OCI-LY3 (cell line): ENCODE data around the gene UBE2G2.

Source experiments
- H2AFZ ChIP-seq: fragments of 200-600, 300-600 bp; shearing (Covaris generic); 2 replicates; pipeline ENCODE4 v1.6.0; 2014; ENCODE audit warnings: antibody characterized with exemption, low read depth, low read length
- H3K27ac ChIP-seq: fragments of 200-600, 300-600 bp; sonication (generic); 2 replicates; pipeline ENCODE4 v1.5.1; 2014; ENCODE audit warnings: mild to moderate bottlenecking, low read length, moderate library complexity, mixed read lengths
- H3K27me3 ChIP-seq: fragments of 200-600, 300-600 bp; sonication (generic); 2 replicates; pipeline ENCODE4 v1.6.1; 2014; ENCODE audit warnings: low read depth, low read length, mixed read lengths
- H3K36me3 ChIP-seq: fragments of 200-600, 300-600 bp; sonication (generic); replicated peaks from 2 replicates; pipeline ENCODE3; 2014; ENCODE audit warnings: low read depth, low read length, mixed read lengths
- H3K4me1 ChIP-seq: fragments of 300-600, 200-600 bp; sonication (generic); 2 replicates; pipeline ENCODE4 v1.6.1; 2014; ENCODE audit warnings: low read length, mixed read lengths
- H3K4me2 ChIP-seq: fragments of 200-600, 300-600 bp; sonication (generic); 2 replicates; pipeline ENCODE4 v1.6.1; 2014; ENCODE audit warnings: low read length, mixed read lengths
- H3K4me3 ChIP-seq: fragments of 300-600, 200-600 bp; sonication (generic); 2 replicates; pipeline ENCODE4 v1.5.1; 2014; ENCODE audit warnings: antibody characterized with exemption, mild to moderate bottlenecking, low read length, moderate library complexity
- H3K79me2 ChIP-seq: fragments of 300-600, 200-600 bp; shearing (Covaris generic); 2 replicates; pipeline ENCODE4 v1.6.1; 2014; ENCODE audit warnings: mild to moderate bottlenecking, low read length, mixed read lengths
- H3K9ac ChIP-seq: fragments of 300-600, 200-600 bp; shearing (Covaris generic); 2 replicates; pipeline ENCODE4 v1.6.0; 2014; ENCODE audit warnings: mild to moderate bottlenecking, low read length, moderate library complexity
- H3K9me3 ChIP-seq: fragments of 200-600, 300-600 bp; shearing (Covaris generic); 2 replicates; pipeline ENCODE4 v1.6.1; 2014; ENCODE audit warnings: low read length, mixed read lengths; ENCODE audit not compliant: insufficient read depth
- H4K20me1 ChIP-seq: fragments of 200-600, 300-600 bp; sonication (generic); 2 replicates; pipeline ENCODE4 v1.6.1; 2016; ENCODE audit warnings: low read length, mixed read lengths; ENCODE audit not compliant: insufficient read depth
- EZH2phosphoT487 ChIP-seq: fragments of 200-600 bp; shearing (Covaris generic); IDR thresholded peaks from 2 replicates; pipeline ENCODE4 v1.6.1; 2018; ENCODE audit warnings: antibody characterized with exemption, mixed run types, low read depth
- TF ChIP-seq, protein P1 (sequence below): fragments of 200-600, 300-600 bp; sonication (generic); IDR thresholded peaks from 2 replicates; pipeline ENCODE4 v1.5.1; 2014; ENCODE audit warnings: antibody characterized with exemption, low read length, low read depth

Gene UBE2G2

DNA sequence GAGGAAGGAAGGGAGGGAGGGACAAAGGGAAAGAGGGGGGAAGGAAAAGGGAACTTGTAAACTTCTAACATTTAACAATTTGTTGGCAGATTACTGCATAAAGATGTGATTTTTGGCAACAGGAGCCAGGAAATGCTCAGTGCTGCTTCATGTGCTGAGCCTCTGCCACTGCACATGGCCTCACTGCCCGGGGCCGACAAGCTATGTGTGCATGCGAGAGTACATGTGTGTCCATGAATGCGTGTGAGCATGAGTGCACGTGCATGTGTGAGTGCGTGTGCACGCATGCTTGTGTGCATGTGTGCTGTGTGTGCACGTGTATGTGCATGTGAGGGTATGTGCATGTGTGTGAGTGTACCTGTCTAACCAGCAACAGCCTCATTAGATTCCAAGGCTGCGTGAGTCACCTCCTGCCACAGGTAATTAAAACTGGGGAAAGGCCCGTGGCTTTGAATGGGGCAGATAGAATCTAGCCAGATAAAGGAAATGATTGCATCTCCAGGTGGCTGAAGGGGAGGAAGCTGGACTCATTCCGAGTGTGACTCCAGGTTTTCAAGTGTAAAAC is 48.9 kb downstream of the UBE2G2 start:
- Histone ChIP-seq H2AFZ (no peak overlapping the region), H3K27ac (no peak overlapping the region), H3K4me1 (no peaks in the 10 kb centered on the region), H4K20me1 (no peaks in the 10 kb centered on the region), H3K9ac (no peak overlapping the region), H3K79me2 (no peaks in the 10 kb centered on the region), H3K36me3 (no peaks in the 10 kb centered on the region), H3K9me3 (no peaks in the 10 kb centered on the region), H3K4me3 (no peak overlapping the region), H3K4me2 (no peak overlapping the region), H3K27me3 (no peaks in the 10 kb centered on the region)
- TF ChIP-seq, protein P1, sequence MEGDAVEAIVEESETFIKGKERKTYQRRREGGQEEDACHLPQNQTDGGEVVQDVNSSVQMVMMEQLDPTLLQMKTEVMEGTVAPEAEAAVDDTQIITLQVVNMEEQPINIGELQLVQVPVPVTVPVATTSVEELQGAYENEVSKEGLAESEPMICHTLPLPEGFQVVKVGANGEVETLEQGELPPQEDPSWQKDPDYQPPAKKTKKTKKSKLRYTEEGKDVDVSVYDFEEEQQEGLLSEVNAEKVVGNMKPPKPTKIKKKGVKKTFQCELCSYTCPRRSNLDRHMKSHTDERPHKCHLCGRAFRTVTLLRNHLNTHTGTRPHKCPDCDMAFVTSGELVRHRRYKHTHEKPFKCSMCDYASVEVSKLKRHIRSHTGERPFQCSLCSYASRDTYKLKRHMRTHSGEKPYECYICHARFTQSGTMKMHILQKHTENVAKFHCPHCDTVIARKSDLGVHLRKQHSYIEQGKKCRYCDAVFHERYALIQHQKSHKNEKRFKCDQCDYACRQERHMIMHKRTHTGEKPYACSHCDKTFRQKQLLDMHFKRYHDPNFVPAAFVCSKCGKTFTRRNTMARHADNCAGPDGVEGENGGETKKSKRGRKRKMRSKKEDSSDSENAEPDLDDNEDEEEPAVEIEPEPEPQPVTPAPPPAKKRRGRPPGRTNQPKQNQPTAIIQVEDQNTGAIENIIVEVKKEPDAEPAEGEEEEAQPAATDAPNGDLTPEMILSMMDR, result no peak
- no peak for TF ChIP-seq EZH2phosphoT487

DNA sequence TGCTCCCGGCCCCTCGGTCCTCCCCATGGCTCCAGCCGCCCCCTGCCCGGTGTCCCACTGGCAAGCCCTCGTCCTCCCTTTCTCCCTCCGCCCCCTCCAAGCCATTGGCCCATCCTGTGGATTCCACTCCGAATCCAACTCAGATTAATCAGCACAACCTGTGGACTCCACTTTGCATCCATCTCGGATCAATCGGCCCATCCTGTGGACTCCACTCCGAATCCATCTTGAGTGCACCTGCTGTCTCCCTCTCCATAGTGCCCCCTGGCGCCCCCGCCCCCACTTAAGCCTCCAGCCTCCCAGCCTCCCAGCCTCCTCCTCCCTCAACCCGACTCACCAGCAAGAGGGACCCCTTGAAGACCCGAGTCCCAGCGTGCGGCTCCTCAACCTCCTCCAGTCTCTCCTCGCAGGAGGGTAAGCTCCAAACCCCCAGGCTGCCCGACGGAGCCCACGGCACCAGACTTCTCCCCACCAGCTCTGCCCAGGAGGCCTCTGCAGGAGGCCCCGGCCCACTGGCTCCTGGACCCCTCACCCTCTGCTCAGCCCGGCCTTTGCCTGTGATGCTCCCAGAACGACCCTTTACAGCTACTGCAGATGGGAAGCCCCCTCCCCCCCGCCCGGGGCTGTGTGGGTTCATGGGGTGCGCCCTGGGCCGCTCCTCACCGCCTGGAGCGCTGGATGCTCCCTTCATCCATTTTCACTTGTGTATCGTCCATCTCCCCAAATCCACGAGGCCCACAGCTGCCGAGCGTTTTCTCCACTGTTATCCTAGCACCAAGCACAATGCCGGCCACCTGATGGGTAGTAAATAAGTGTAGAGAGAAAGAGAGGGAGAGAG is 49.6 kb downstream of the UBE2G2 start:
- H3K9me3 ChIP-seq, result no peaks in the 10 kb centered on the region
- H4K20me1 ChIP-seq, result no peaks in the 10 kb centered on the region
- H3K4me2 ChIP-seq, result no peak overlapping the region
- no peaks in the 10 kb centered on the region for H3K4me1 ChIP-seq
- no peaks in the 10 kb centered on the region for H3K79me2 ChIP-seq
- no peak overlapping the region for H3K4me3 ChIP-seq
- H2AFZ ChIP-seq, result no peak overlapping the region
- TF ChIP-seq EZH2phosphoT487, result no peak
- TF ChIP-seq, protein P1, result no peak
- H3K27me3 ChIP-seq, result no peaks in the 10 kb centered on the region
- H3K9ac ChIP-seq, result no peak overlapping the region
- no peaks in the 10 kb centered on the region for H3K36me3 ChIP-seq
- no peak overlapping the region for H3K27ac ChIP-seq

DNA sequence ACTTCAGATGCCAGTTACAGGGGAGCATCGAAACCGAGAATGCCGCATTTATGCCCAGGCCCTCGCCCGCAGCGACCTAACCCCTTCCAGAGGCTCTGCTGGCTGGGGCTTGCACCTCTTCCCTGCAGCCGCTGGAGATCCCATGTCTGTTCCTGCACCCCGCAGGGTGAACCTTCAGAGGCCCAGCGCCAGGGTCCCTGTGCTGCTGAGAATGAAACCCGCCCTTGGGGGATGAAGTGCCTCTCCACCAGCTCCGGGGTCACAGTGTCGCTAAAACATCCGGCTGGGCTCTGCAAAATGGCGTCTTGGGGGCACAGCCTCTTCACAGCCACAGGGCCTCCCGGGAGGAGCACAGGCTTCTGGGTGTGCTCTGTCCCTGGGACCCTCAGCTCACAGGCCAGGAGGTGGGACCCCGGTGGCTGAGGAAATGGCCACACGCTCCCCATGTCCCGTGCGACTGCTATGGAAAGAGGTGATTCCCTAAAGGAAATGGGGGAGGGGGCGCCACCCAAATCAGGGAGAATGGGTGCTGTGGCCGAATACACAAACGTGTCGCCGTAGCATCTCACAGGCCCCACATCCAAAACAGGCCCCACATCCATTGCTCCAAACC is 50.3 kb downstream of the UBE2G2 start:
- TF ChIP-seq, protein P1, result no peak
- TF ChIP-seq EZH2phosphoT487, result no peak
- no peaks in the 10 kb centered on the region for H3K36me3 ChIP-seq
- H3K4me3 ChIP-seq, result no peak overlapping the region
- H3K79me2 ChIP-seq, result no peaks in the 10 kb centered on the region
- no peak overlapping the region for H3K4me2 ChIP-seq
- no peak overlapping the region for H3K27ac ChIP-seq
- no peaks in the 10 kb centered on the region for H3K27me3 ChIP-seq
- H2AFZ ChIP-seq, result no peak overlapping the region
- H3K9ac ChIP-seq, result no peak overlapping the region
- H3K9me3 ChIP-seq, result no peaks in the 10 kb centered on the region
- no peaks in the 10 kb centered on the region for H3K4me1 ChIP-seq
- no peaks in the 10 kb centered on the region for H4K20me1 ChIP-seq

DNA sequence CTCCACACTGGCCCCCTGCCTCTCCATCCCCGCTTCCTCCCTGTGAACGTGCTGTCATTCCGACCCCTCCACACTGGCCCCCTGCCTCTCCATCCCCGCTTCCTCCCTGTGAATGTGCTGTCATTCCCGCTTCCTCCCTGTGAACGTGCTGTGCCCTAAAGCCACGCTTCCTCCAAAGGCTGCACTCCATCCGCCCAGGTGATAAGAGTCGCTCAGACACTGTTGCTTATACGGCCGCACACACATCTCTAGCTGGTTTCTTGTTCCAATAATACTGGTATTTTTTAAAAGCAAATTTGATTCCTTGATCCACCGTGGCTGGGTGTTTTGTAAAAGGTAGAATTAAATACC is 51.0 kb downstream of the UBE2G2 start:
- H3K36me3 ChIP-seq, result no peaks in the 10 kb centered on the region
- H3K79me2 ChIP-seq, result no peaks in the 10 kb centered on the region
- H3K27ac ChIP-seq, result no peak overlapping the region
- H3K4me1 ChIP-seq, result no peaks in the 10 kb centered on the region
- no peak overlapping the region for H3K4me2 ChIP-seq
- TF ChIP-seq, protein P1, result no peak
- no peaks in the 10 kb centered on the region for H4K20me1 ChIP-seq
- no peaks in the 10 kb centered on the region for H3K9me3 ChIP-seq
- H3K9ac ChIP-seq, result no peak overlapping the region
- H3K4me3 ChIP-seq, result no peak overlapping the region
- H3K27me3 ChIP-seq, result no peaks in the 10 kb centered on the region
- H2AFZ ChIP-seq, result no peak overlapping the region
